ENCODE data around the gene DNAH2. TPM values are rescaled to one million over a fixed set of nuclear protein-coding genes. Genes with fewer than 3 reads are reported as not detected.

DNAH2 gene
- total and polyA plus RNA-seq, 2 of the 13 experiments (the other 11 are each of a cell fraction or from before 2014, with no cell fraction given), result not detected

GRCh38 chr17:7836596-7837407 is 119.3 kb downstream of the DNAH2 start (continued):
- TF ChIP-seq ZNF292 (CRISPR knock-in tag; IDR thresholded peaks at IDR 0.05; ENCODE audit: borderline replicate concordance, low read depth), result peak; percentile 51
- 0 out of 2 replicates have a peak, but pooled peaks have one; percentile 17 for TF ChIP-seq ZSCAN29 (CRISPR knock-in tag; conservative IDR thresholded peaks at IDR 0.05)
- TF ChIP-seq ZFP41 (CRISPR knock-in tag; IDR thresholded peaks at IDR 0.05; ENCODE audit: borderline replicate concordance), result peak; percentile 80; the same call in 1 of the 2 replicates
- TF ChIP-seq ZNF670 (CRISPR knock-in tag; IDR thresholded peaks at IDR 0.05; ENCODE audit: borderline replicate concordance), result peak; percentile 84
- TF ChIP-seq THRA (CRISPR knock-in tag; IDR thresholded peaks at IDR 0.05; ENCODE audit: borderline replicate concordance), result peak; percentile 97
- TF ChIP-seq DNMT3B (CRISPR knock-in tag; conservative IDR thresholded peaks at IDR 0.05), result no peak
- peak; percentile 85 for TF ChIP-seq HNF1A (IDR thresholded peaks at IDR 0.05; ENCODE audit: low read depth)
- peak; percentile 89; the same call in 1 of the 2 replicates for TF ChIP-seq HNF1A (CRISPR knock-in tag; IDR thresholded peaks at IDR 0.05; ENCODE audit: borderline replicate concordance)
- peak; percentile 100 for TF ChIP-seq HIVEP1 (CRISPR knock-in tag; IDR thresholded peaks at IDR 0.05)
- no peak for TF ChIP-seq ZBTB1 (CRISPR knock-in tag; IDR thresholded peaks at IDR 0.05; ENCODE audit: borderline replicate concordance)
- TF ChIP-seq ELF3 (CRISPR knock-in tag; IDR thresholded peaks at IDR 0.05), result peak; percentile 91
- peak; percentile 83 for TF ChIP-seq RBM39 (IDR thresholded peaks at IDR 0.05; ENCODE audit: low read depth, low read length, poor library complexity, severe bottlenecking)
- no peak for TF ChIP-seq ARID2 (CRISPR knock-in tag; IDR thresholded peaks at IDR 0.05; ENCODE audit: borderline replicate concordance)
- TF ChIP-seq ELK4 (CRISPR knock-in tag; IDR thresholded peaks at IDR 0.05; ENCODE audit: borderline replicate concordance), result no peak
- TF ChIP-seq ZFYVE20 (CRISPR knock-in tag; IDR thresholded peaks at IDR 0.05; ENCODE audit: borderline replicate concordance, low read depth), result no peak
- no peak; the same call in 1 of the 2 replicates for TF ChIP-seq ZNF33B (CRISPR knock-in tag; IDR thresholded peaks at IDR 0.05)
- peak; percentile 92; the same call in 1 of the 2 replicates for TF ChIP-seq KLF6 (CRISPR knock-in tag; IDR thresholded peaks at IDR 0.05)
- TF ChIP-seq HES4 (CRISPR knock-in tag; IDR thresholded peaks at IDR 0.05; ENCODE audit: borderline replicate concordance), result no peak
